ENCODE measurements around the gene ASIC3. TPM values are rescaled to one million over a fixed set of nuclear protein-coding genes. Genes with fewer than 3 reads are reported as not detected.

The ASIC3 gene
- total and polyA plus RNA-seq, 2 of the 8 experiments (the other 6 are each of a cell fraction or from before 2014, with no cell fraction given): 1.6 to 1.9 TPM

DNA sequence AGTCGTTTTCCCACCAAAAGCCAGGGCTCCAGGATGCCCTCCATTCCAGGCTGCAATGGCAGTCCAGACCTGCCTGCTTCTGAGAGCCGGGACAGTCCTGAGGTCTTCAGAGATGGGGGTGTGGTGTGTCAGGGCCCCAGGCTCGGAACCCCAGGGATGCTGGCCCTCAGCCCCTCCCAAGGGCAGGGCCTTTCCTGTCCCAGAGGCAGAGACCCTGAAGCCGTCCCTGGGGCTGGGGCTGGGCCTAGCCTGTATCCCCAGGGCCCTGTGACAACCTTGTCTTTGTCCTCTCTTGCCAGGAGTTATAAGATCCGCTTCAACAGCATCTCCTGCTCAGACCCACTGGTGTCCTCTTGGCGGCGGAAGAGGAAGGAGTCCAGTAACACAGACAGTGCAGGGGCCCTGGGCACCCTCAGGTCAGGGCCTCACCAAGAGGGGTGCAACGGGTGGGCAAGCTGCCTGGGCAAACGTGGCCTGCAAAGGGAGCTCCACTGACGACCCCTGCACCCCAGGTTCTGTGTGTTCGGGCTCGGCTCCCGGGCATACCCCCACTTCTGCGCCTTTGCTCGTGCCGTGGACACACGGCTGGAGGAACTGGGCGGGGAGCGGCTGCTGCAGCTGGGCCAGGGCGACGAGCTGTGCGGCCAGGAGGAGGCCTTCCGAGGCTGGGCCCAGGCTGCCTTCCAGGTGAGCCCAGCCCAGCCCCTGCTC lies 41.6 kb upstream of the ASIC3 start:
- Histone ChIP-seq H3K27me3 (replicated peaks in 1 of 4; ENCODE audit: control insufficient read depth in 3 of 4, extremely low read depth in 1 of 4, insufficient read depth in 3 of 4, low read length in 3 of 4) (no peaks in the 10 kb centered on the region), H2AK5ac (ENCODE audit: low read depth, low read length) (peak overlapping the region; percentile 46; the same call in 1 of the 2 replicates), H2BK120ac (replicated peaks; ENCODE audit: low read depth, low read length) (no peak overlapping the region), H2AFZ (ENCODE audit: low read length) (no peak overlapping the region), H3K4me3 (ENCODE audit: extremely low read depth in 1 of 4, insufficient read depth in 2 of 4, low read depth in 3 of 4, low read length in 4 of 4) (no peak overlapping the region), H3K23me2 (ENCODE audit: low read depth, low read length) (no peaks in the 10 kb centered on the region; the same call in 1 of the 2 replicates), H4K5ac (ENCODE audit: insufficient read length, low read depth, low read length) (no peak overlapping the region), H3K56ac (replicated peaks; ENCODE audit: insufficient read length, low read depth, low read length) (no peak overlapping the region), H3K9ac (replicated peaks in 1 of 4; ENCODE audit: extremely low read depth in 1 of 4, low read depth in 3 of 4, low read length in 3 of 4) (no peak overlapping the region), H3K14ac (ENCODE audit: insufficient read length) (no peak overlapping the region), H2BK12ac (ENCODE audit: low read depth, low read length) (0 out of 2 replicates have a peak overlapping the region, but pooled peaks have one; percentile 87), H3K23ac (ENCODE audit: insufficient read length) (no peak overlapping the region), H3K4me2 (ENCODE audit: insufficient read depth in 1 of 2, low read depth in 2 of 2, low read length in 2 of 2) (no peak overlapping the region), H2BK15ac (ENCODE audit: low read length) (no peak overlapping the region), H4K8ac (ENCODE audit: extremely low read depth, insufficient read depth, low read length) (peak overlapping the region; percentile 15; the same call in 1 of the 2 replicates), H3K79me2 (ENCODE audit: control insufficient read depth in 1 of 2, insufficient read depth in 2 of 2, low read length in 2 of 2) (no peaks in the 10 kb centered on the region), H3K36me3 (ENCODE audit: control insufficient read depth in 2 of 4, insufficient read depth in 4 of 4, low read length in 3 of 4) (no peaks in the 10 kb centered on the region), H3K9me3 (ENCODE audit: insufficient read depth in 2 of 2, low read depth in 1 of 2, low read length in 1 of 2) (no peaks in the 10 kb centered on the region), H3K18ac (ENCODE audit: extremely low read depth, low read length) (no peak overlapping the region), H3K4ac (replicated peaks; ENCODE audit: insufficient read length, low read depth, low read length) (no peak overlapping the region), H3K27ac (ENCODE audit: low read depth, low read length) (no peak overlapping the region), H4K91ac (replicated peaks; ENCODE audit: insufficient read length, low read length) (peak overlapping the region; percentile 51), H4K20me1 (replicated peaks in 1 of 2; ENCODE audit: control insufficient read depth in 1 of 2, insufficient read depth in 2 of 2, low read length in 2 of 2) (no peaks in the 10 kb centered on the region), H3K79me1 (ENCODE audit: low read depth, low read length) (no peaks in the 10 kb centered on the region), H3K4me1 (replicated peaks in 1 of 4; ENCODE audit: control insufficient read depth in 3 of 4, insufficient read depth in 4 of 4, low read length in 3 of 4) (peaks cover 0 to 23% (median 20%) of the 10 kb centered on the region in 4 experiments; a peak in 6 of 7 replicates), H2BK20ac (ENCODE audit: low read length) (no peak overlapping the region), H2BK5ac (ENCODE audit: low read depth, low read length) (peak overlapping the region; percentile 35; the same call in 1 of the 2 replicates)
- FAIRE-seq: no peak
- no peak for DNase-seq (ENCODE audit: low read depth in 1 of 2, low spot score in 2 of 2)
- POLR2A ChIA-PET (ENCODE audit: partially characterized antibody): interaction anchor here (1.1 to 1.7 kb wide), 4 partner anchors 10 to 18 kb away, joined by 3 to 7 read pairs (median 4); no protein-coding TSS in a partner anchor
- CTCF ChIA-PET (ENCODE audit: partially characterized antibody): interaction anchor here (1.3 to 11.5 kb wide), 13 partner anchors 8 to 237 kb away, joined by 3 to 142 read pairs (median 23); partner anchors contain the start of genes ATG9B and NOS3
- WGBS, 2 experiments (ENCODE audit: extremely low coverage in 1 of 2, insufficient coverage in 1 of 2, insufficient read length in 1 of 2, insufficient replicate concordance in 2 of 2, low coverage in 1 of 2, low lambda C conversion rate in 2 of 2, missing lambda C conversion rate in 1 of 2): 92% methylated on average over 23 of the region's 23 CpGs; no CpG with 5 or more reads in 1 of the 2 experiments
